ENCODE data around the gene NRAP. TPM values are rescaled to one million over a fixed set of nuclear protein-coding genes. Genes with fewer than 3 reads are reported as not detected.

NRAP gene
- total RNA-seq, 1 experiment from 2014 or later = not detected

DNA sequence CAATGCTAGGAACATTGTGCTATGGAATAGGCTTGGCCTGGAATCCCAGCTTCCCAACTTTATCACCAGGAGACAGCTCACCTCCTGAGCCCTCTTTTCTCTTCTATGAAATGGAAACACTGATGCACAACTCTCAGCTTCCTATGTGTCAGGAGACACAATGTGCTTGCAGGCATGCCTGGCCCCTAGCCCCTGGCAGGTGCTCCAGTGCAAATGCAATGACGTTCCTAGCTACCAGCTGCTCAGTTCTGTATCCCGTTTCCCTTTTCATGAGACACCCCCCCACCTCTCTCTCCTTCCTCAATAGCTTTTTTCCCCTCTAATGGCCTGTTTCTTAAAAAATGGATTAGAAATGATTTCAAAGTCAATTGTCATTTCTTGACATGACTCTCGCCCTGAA is 80.3 kb downstream of the NRAP start:
- Histone ChIP-seq H3K4me1 (ENCODE audit: control insufficient read depth, insufficient read depth, low read length) (no peaks in the 10 kb centered on the region), H3K27ac (ENCODE audit: low read length) (no peak overlapping the region), H3K9me3 (ENCODE audit: control insufficient read depth, insufficient read depth, low read depth, low read length) (no peaks in the 10 kb centered on the region), H3K4me3 (ENCODE audit: low read depth in 2 of 2, low read length in 2 of 2) (no peak overlapping the region), H3K36me3 (ENCODE audit: control insufficient read depth, insufficient read depth, low read length) (no peaks in the 10 kb centered on the region), H3K27me3 (ENCODE audit: control insufficient read depth, insufficient read depth, low read length) (peaks cover 28% of the 10 kb centered on the region)
- in situ Hi-C loops (cut with HindIII; ENCODE audit: low pct_unique_long_range_greater_than_20kb, low sequenced_read_pairs) (no loop called here), intact Hi-C loops (cut with micrococcal nuclease; ENCODE audit: unreplicated experiment) (no loop called here)
- TF ChIP-seq POLR2AphosphoS5 (IDR thresholded peaks at IDR 0.05; ENCODE audit: low read depth, low read length) (no peak), TCF7L2 (IDR thresholded peaks at IDR 0.05; ENCODE audit: low read depth, low read length) (no peak), SIN3A (IDR thresholded peaks at IDR 0.05; ENCODE audit: borderline replicate concordance, insufficient read depth, low read depth, low read length) (no peak)
- TF ChIP-seq, protein P1, sequence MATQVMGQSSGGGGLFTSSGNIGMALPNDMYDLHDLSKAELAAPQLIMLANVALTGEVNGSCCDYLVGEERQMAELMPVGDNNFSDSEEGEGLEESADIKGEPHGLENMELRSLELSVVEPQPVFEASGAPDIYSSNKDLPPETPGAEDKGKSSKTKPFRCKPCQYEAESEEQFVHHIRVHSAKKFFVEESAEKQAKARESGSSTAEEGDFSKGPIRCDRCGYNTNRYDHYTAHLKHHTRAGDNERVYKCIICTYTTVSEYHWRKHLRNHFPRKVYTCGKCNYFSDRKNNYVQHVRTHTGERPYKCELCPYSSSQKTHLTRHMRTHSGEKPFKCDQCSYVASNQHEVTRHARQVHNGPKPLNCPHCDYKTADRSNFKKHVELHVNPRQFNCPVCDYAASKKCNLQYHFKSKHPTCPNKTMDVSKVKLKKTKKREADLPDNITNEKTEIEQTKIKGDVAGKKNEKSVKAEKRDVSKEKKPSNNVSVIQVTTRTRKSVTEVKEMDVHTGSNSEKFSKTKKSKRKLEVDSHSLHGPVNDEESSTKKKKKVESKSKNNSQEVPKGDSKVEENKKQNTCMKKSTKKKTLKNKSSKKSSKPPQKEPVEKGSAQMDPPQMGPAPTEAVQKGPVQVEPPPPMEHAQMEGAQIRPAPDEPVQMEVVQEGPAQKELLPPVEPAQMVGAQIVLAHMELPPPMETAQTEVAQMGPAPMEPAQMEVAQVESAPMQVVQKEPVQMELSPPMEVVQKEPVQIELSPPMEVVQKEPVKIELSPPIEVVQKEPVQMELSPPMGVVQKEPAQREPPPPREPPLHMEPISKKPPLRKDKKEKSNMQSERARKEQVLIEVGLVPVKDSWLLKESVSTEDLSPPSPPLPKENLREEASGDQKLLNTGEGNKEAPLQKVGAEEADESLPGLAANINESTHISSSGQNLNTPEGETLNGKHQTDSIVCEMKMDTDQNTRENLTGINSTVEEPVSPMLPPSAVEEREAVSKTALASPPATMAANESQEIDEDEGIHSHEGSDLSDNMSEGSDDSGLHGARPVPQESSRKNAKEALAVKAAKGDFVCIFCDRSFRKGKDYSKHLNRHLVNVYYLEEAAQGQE (IDR thresholded peaks at IDR 0.05; ENCODE audit: insufficient read depth in 1 of 2, low read depth in 2 of 2, low read length in 1 of 2) = no peak
- TF ChIP-seq, protein P2, sequence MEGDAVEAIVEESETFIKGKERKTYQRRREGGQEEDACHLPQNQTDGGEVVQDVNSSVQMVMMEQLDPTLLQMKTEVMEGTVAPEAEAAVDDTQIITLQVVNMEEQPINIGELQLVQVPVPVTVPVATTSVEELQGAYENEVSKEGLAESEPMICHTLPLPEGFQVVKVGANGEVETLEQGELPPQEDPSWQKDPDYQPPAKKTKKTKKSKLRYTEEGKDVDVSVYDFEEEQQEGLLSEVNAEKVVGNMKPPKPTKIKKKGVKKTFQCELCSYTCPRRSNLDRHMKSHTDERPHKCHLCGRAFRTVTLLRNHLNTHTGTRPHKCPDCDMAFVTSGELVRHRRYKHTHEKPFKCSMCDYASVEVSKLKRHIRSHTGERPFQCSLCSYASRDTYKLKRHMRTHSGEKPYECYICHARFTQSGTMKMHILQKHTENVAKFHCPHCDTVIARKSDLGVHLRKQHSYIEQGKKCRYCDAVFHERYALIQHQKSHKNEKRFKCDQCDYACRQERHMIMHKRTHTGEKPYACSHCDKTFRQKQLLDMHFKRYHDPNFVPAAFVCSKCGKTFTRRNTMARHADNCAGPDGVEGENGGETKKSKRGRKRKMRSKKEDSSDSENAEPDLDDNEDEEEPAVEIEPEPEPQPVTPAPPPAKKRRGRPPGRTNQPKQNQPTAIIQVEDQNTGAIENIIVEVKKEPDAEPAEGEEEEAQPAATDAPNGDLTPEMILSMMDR (IDR thresholded peaks at IDR 0.05) = no peak
- ChIA-PET POLR2A (no interaction called here), CTCF (no interaction called here)
- ATAC-seq = no peak
- BruUV-seq (replicated peaks) = no TSS peak
- no peak for DNase-seq (ENCODE audit: low read depth, low spot score)

DNA sequence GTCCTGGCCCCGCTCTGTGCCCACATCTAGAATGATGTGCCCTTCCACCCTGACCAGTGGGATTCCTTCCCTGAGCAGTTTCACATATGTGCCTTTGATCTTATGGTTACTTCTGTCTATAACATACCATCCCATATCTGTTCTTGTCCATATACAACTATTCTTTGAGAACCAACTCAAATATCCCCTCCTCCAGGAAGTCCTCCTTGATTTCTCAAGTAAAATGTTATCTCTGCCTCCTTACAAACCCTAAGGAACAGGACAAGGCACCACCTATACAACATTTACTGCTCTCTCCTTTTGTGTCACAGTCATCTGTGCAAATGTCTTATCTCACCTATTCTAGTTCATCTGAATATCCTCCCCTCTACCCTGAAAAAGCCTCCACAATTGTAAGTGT is 82.7 kb downstream of the NRAP start:
- in situ Hi-C loops (cut with HindIII; ENCODE audit: low pct_unique_long_range_greater_than_20kb, low sequenced_read_pairs) = no loop called here
- Histone ChIP-seq H3K27ac (ENCODE audit: low read length) (no peak overlapping the region), H3K27me3 (ENCODE audit: control insufficient read depth, insufficient read depth, low read length) (peaks cover 35% of the 10 kb centered on the region), H3K36me3 (ENCODE audit: control insufficient read depth, insufficient read depth, low read length) (no peaks in the 10 kb centered on the region), H3K9me3 (ENCODE audit: control insufficient read depth, insufficient read depth, low read depth, low read length) (no peaks in the 10 kb centered on the region), H3K4me1 (ENCODE audit: control insufficient read depth, insufficient read depth, low read length) (no peaks in the 10 kb centered on the region), H3K4me3 (ENCODE audit: low read depth in 2 of 2, low read length in 2 of 2) (no peak overlapping the region)
- BruUV-seq (replicated peaks) = no TSS peak
- ATAC-seq = no peak
- intact Hi-C loops (cut with micrococcal nuclease; ENCODE audit: unreplicated experiment) = no loop called here
- TF ChIP-seq TCF7L2 (IDR thresholded peaks at IDR 0.05; ENCODE audit: low read depth, low read length) = no peak
- no peak for TF ChIP-seq POLR2AphosphoS5 (IDR thresholded peaks at IDR 0.05; ENCODE audit: low read depth, low read length)
- no peak for TF ChIP-seq SIN3A (IDR thresholded peaks at IDR 0.05; ENCODE audit: borderline replicate concordance, insufficient read depth, low read depth, low read length)
- TF ChIP-seq, protein P1 (IDR thresholded peaks at IDR 0.05; ENCODE audit: insufficient read depth in 1 of 2, low read depth in 2 of 2, low read length in 1 of 2) = no peak
- TF ChIP-seq, protein P2 (IDR thresholded peaks at IDR 0.05) = no peak
- POLR2A ChIA-PET = no interaction called here
- DNase-seq (ENCODE audit: low read depth, low spot score) = no peak
- CTCF ChIA-PET = no interaction called here

Measured in Panc1 (cell line).